HepG2 (cell line): Measurements from ENCODE around the gene SFT2D2. TPM values are rescaled to one million over a fixed set of nuclear protein-coding genes. Genes with fewer than 3 reads are reported as not detected.

Experiments
- ATAC-seq: fragments of 200-7000 bp; cut with Tn5 transposase; 3 replicates; pipeline ENCODE4 v1.9.1; 2020; ENCODE audit warnings: mild to moderate bottlenecking, moderate library complexity
- BruUV-seq: library from RNA; stranded (reverse); fragments of 400-500 nt; replicated peaks from 2 replicates; lab custom pipeline; 2021; lab: Mats Ljungman, UMichigan
- CTCF ChIA-PET: fragments of 300-600 bp; formaldehyde crosslinking; extraction: SDS; loops from one replicate; lab custom pipeline; 2021; ENCODE audit warnings: low total read pairs, inconsistent platforms, low intra/inter-chr PET ratio; lab: Yijun Ruan, JAX
- POLR2A ChIA-PET: fragments of 350-600 bp; sonication (Branson Sonifier 250); formaldehyde crosslinking; loops from one replicate; lab custom pipeline; 2020; ENCODE audit warnings: antibody characterized with exemption, inconsistent platforms; lab: Yijun Ruan, JAX
- DNase-seq: peaks from one replicate; pipeline ENCODE4 v3.0.0-alpha.2; 2015; ENCODE audit warnings: low spot score
- FAIRE-seq: peaks from 3 replicates; lab custom pipeline; 2011; peaks lifted over from hg19 to GRCh38; lab: Jason Lieb, UNC
- H2AFZ ChIP-seq: one replicate; pipeline ENCODE4 v1.6.1; 2011; ENCODE audit warnings: low read length, inconsistent platforms
- H3K27ac ChIP-seq: fragments of 300-600 bp; 3 replicates; pipeline ENCODE4 v1.8.0; 2011; ENCODE audit warnings: mixed run types, mild to moderate bottlenecking, mixed read lengths, low read length, inconsistent platforms; ENCODE audit not compliant: insufficient read depth; ENCODE audit errors: extremely low read length
- H3K27me3 ChIP-seq, 2 experiments: fragments of 200-600 bp in 1 of 2; 2 replicates in 1 of 2; 3 replicates in 1 of 2; pipeline versions ENCODE4 v1.6.0 to v1.8.0; 2011; ENCODE audit warnings: low read length in 2 of 2, mild to moderate bottlenecking in 2 of 2, moderate library complexity in 2 of 2, inconsistent platforms in 1 of 2; ENCODE audit not compliant: insufficient read depth in 2 of 2, control insufficient read depth in 1 of 2
- H3K36me3 ChIP-seq, 2 experiments: fragments of 200-600 bp in 1 of 2; replicated peaks in 1 of 2; 2 replicates in 1 of 2; 3 replicates in 1 of 2; pipeline versions ENCODE4 v1.5.1 to v1.8.0; 2011; ENCODE audit warnings: low read length in 2 of 2, inconsistent platforms in 1 of 2; ENCODE audit not compliant: insufficient read depth in 2 of 2, control insufficient read depth in 1 of 2
- H3K4me1 ChIP-seq: 2 replicates; pipeline ENCODE4 v1.5.1; 2012; ENCODE audit warnings: low read length, inconsistent platforms; ENCODE audit not compliant: insufficient read depth
- H3K4me2 ChIP-seq: 2 replicates; pipeline ENCODE4 v1.6.0; 2011; ENCODE audit warnings: low read depth, low read length, inconsistent platforms
- H3K4me3 ChIP-seq, 3 experiments: fragments of 200-600 bp in 1 of 3; sonication (generic), shearing (Covaris generic) in 1 of 3; replicated peaks in 1 of 3; 2 replicates each; pipeline ENCODE4 v1.5.1; 2011 to 2016; ENCODE audit warnings: low read length in 3 of 3, inconsistent platforms in 2 of 3, low read depth in 2 of 3, mild to moderate bottlenecking in 2 of 3, control low read depth in 1 of 3, mixed read lengths in 1 of 3; ENCODE audit not compliant: insufficient read depth in 1 of 3
- H3K79me2 ChIP-seq: one replicate; pipeline ENCODE4 v1.6.1; 2011; ENCODE audit warnings: low read length, inconsistent platforms; ENCODE audit not compliant: insufficient read depth
- H3K9ac ChIP-seq: 2 replicates; pipeline ENCODE4 v1.6.0; 2011; ENCODE audit warnings: mild to moderate bottlenecking, low read depth, low read length, inconsistent platforms; ENCODE audit not compliant: insufficient read depth
- H3K9me3 ChIP-seq: 2 replicates; pipeline ENCODE4 v1.5.1; 2012; ENCODE audit warnings: mild to moderate bottlenecking, low read length
- H4K20me1 ChIP-seq: 2 replicates; pipeline ENCODE4 v1.6.0; 2011; ENCODE audit warnings: inconsistent platforms, mild to moderate bottlenecking, low read length, moderate library complexity; ENCODE audit not compliant: insufficient read depth
- HOXA3 ChIP-seq: sonication (generic); formaldehyde crosslinking; IDR thresholded peaks from 2 replicates; pipeline ENCODE4 v1.5.0; 2020; ENCODE audit warnings: missing genetic modification reagents
- ISX ChIP-seq: sonication (generic); formaldehyde crosslinking; conservative IDR thresholded peaks from 2 replicates; pipeline ENCODE4 v1.5.0; 2020; ENCODE audit warnings: missing genetic modification reagents
- MAFG ChIP-seq: sonication (generic); formaldehyde crosslinking; IDR thresholded peaks from 2 replicates; pipeline ENCODE4 v1.5.1; 2020; ENCODE audit warnings: mild to moderate bottlenecking, missing genetic modification reagents
- RFX5 ChIP-seq: IDR thresholded peaks from 2 replicates; pipeline ENCODE4 v1.6.1; 2011; ENCODE audit warnings: low read depth, low read length, improper control_type of control experiment
- SNAPC2 ChIP-seq: sonication (generic); formaldehyde crosslinking; IDR thresholded peaks from 2 replicates; pipeline ENCODE4 v1.8.1; 2022; ENCODE audit warnings: mild to moderate bottlenecking, missing genetic modification reagents
- ZFAT ChIP-seq: sonication (generic); formaldehyde crosslinking; conservative IDR thresholded peaks from 2 replicates; pipeline ENCODE4 v1.8.1; 2023; ENCODE audit warnings: missing genetic modification reagents, inconsistent platforms
- WGBS: methylation state at CpG from one replicate; pipeline ENCODE4 v1.1.6; 2017; ENCODE audit warnings: low lambda C conversion rate; 5-methylcytosine and 5-hydroxymethylcytosine counted together
- in situ Hi-C: cut with HindIII; loops from 2 replicates; pipeline ENCODE4 v1.10.0; 2017; ENCODE audit warnings: low pct_unique_long_range_greater_than_20kb; ENCODE audit not compliant: extremely low pct_ligation_motif_present
- intact Hi-C: fragments of 100-400 bp; cut with micrococcal nuclease; formaldehyde crosslinking; loops from one replicate; pipeline ENCODE4 v1.10.0; 2022; ENCODE audit not compliant: unreplicated experiment
- polyA plus RNA-seq, 8 experiments: library from polyadenylated mRNA; depleted of rRNA in 3 of 8; stranded (reverse) in 7 of 8; unstranded in 1 of 8; fragments of >200 nt; fragmentation: Illumina TruSeq in 4 of 8; extraction: Trizol in 4 of 8; gene quantifications; 2 replicates each; pipeline versions ENCODE4 v1.2.1 to v1.2.3, GENCODE V29; 2011 to 2016; ENCODE audit warnings: low read depth in 4 of 8, missing spikeins in 1 of 8, mixed read lengths in 1 of 8; ENCODE audit not compliant: insufficient read depth in 1 of 8
- total RNA-seq, 5 experiments: library from RNA; depleted of rRNA; stranded (reverse); fragments of >200 nt; fragmentation: Illumina TruSeq; extraction: Trizol; gene quantifications; 2 replicates each; pipeline ENCODE4 v1.2.3, GENCODE V29; 2016; ENCODE audit warnings: low read depth in 1 of 5
- TF ChIP-seq, protein P1 (sequence below): IDR thresholded peaks from 2 replicates; pipeline ENCODE4 v1.6.1; 2012; ENCODE audit warnings: low read length, improper control_type of control experiment
- TF ChIP-seq, protein P2 (sequence below), 2 experiments: sonication (generic) in 1 of 2; formaldehyde crosslinking in 1 of 2; IDR thresholded peaks; 2 replicates each; pipeline versions ENCODE4 v1.4.0 to v1.6.1; 2016 to 2020; ENCODE audit warnings: borderline replicate concordance in 1 of 2, low read depth in 1 of 2, mild to moderate bottlenecking in 1 of 2, missing genetic modification reagents in 1 of 2

The SFT2D2 gene
- total and polyA plus RNA-seq, 2 of the 13 experiments (the other 11 are each of a cell fraction or from before 2014, with no cell fraction given) = 10.0 to 28.8 TPM

GRCh38 chr1:168236836-168237611, 11.2 kb downstream of the SFT2D2 start (continued):
- TF ChIP-seq, protein P1, sequence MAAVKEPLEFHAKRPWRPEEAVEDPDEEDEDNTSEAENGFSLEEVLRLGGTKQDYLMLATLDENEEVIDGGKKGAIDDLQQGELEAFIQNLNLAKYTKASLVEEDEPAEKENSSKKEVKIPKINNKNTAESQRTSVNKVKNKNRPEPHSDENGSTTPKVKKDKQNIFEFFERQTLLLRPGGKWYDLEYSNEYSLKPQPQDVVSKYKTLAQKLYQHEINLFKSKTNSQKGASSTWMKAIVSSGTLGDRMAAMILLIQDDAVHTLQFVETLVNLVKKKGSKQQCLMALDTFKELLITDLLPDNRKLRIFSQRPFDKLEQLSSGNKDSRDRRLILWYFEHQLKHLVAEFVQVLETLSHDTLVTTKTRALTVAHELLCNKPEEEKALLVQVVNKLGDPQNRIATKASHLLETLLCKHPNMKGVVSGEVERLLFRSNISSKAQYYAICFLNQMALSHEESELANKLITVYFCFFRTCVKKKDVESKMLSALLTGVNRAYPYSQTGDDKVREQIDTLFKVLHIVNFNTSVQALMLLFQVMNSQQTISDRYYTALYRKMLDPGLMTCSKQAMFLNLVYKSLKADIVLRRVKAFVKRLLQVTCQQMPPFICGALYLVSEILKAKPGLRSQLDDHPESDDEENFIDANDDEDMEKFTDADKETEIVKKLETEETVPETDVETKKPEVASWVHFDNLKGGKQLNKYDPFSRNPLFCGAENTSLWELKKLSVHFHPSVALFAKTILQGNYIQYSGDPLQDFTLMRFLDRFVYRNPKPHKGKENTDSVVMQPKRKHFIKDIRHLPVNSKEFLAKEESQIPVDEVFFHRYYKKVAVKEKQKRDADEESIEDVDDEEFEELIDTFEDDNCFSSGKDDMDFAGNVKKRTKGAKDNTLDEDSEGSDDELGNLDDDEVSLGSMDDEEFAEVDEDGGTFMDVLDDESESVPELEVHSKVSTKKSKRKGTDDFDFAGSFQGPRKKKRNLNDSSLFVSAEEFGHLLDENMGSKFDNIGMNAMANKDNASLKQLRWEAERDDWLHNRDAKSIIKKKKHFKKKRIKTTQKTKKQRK = no peak
- no peak for TF ChIP-seq SNAPC2 (CRISPR knock-in tag)

DNA sequence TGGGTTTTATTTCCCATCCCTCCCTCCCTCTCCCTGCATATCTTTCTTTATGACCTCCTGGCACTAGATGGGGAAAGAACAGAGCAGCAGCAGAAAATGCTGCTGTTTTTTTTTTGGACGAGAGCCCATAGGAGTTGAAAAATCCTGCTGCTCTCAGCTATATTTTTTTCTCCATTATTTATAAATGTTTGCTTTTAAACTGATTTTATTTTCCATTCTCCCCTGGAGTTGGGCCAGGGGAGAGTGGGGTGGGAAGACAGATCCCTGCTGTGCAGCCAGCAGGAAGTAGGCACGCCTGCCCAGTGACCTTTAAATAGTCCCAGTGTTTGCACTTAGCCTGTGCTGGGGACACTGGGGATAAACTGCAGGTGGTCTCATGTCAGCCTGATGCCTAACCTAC, 17.4 kb downstream of the SFT2D2 start:
- BruUV-seq = no TSS peak
- Histone ChIP-seq H4K20me1 (no peaks in the 10 kb centered on the region), H3K4me3 (no peak overlapping the region), H3K27me3 (no peaks in the 10 kb centered on the region), H3K27ac (no peak overlapping the region), H3K36me3 (peaks cover 18 to 45% of the 10 kb centered on the region in 2 experiments), H2AFZ (no peak overlapping the region), H3K4me1 (peaks cover 12% of the 10 kb centered on the region; the same call in 1 of the 2 replicates), H3K9me3 (no peaks in the 10 kb centered on the region), H3K79me2 (no peaks in the 10 kb centered on the region), H3K9ac (no peak overlapping the region), H3K4me2 (no peak overlapping the region)
- TF ChIP-seq HOXA3 (CRISPR knock-in tag) (no peak), ISX (CRISPR knock-in tag) (no peak), RFX5 (no peak), ZFAT (CRISPR knock-in tag) (no peak), MAFG (CRISPR knock-in tag) (no peak)
- TF ChIP-seq, protein P2, sequence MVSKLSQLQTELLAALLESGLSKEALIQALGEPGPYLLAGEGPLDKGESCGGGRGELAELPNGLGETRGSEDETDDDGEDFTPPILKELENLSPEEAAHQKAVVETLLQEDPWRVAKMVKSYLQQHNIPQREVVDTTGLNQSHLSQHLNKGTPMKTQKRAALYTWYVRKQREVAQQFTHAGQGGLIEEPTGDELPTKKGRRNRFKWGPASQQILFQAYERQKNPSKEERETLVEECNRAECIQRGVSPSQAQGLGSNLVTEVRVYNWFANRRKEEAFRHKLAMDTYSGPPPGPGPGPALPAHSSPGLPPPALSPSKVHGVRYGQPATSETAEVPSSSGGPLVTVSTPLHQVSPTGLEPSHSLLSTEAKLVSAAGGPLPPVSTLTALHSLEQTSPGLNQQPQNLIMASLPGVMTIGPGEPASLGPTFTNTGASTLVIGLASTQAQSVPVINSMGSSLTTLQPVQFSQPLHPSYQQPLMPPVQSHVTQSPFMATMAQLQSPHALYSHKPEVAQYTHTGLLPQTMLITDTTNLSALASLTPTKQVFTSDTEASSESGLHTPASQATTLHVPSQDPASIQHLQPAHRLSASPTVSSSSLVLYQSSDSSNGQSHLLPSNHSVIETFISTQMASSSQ (IDR thresholded peaks at IDR 0.05; ENCODE audit: low read depth) = no peak
- TF ChIP-seq, protein P2 (CRISPR knock-in tag; IDR thresholded peaks at IDR 0.05; ENCODE audit: borderline replicate concordance) = no peak
- ChIA-PET CTCF (no interaction called here), POLR2A (no interaction called here)
- intact Hi-C loops (no loop called here), in situ Hi-C loops (no loop called here)
- 92% methylated on average over 2 of the region's 2 CpGs for WGBS
- peak; percentile 42; the same call in 1 of the 3 replicates for ATAC-seq
- FAIRE-seq = no peak
- no peak for DNase-seq
